SW 1271 (cell line): Measurements from ENCODE around the gene WFDC8.
A peak's percentile ranks its signal among the peaks of the same experiment; 100 is the strongest.

Source experiments
- DNase-seq, 2 experiments: peaks; one replicate each; lab custom pipeline; 2025; lab: John Stamatoyannopoulos, UW

WFDC8 gene

DNA sequence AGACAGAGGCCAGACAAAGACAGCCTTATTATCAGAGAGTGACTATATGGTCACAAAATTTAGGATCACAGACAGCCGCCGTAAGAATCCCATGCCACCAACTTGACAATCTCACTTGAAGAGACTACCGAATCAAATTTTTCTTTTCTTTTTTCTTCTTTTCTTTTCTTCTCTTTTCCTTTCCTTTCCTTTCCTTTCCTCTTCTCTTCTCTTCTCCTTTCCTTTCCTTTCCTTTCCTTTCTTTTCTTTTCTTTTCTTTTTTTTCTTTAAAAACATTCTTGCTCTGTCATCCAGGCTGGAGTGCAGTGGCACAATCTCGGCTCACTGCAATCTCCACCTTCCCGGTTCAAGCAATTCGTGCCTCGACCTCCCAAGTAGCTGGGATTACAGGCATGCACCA, 30.7 kb downstream of the WFDC8 start:
- DNase-seq, result no peak

- no peak for DNase-seq
These were observed 31.8 kb downstream of the WFDC8 start, which contains the start of gene EPPIN for GRCh38 chr20:45547206-45547770. Gene EPPIN (minus strand): TSS chr20:45547401. CDS start chr20:45547357, 44 bp downstream.

DNA sequence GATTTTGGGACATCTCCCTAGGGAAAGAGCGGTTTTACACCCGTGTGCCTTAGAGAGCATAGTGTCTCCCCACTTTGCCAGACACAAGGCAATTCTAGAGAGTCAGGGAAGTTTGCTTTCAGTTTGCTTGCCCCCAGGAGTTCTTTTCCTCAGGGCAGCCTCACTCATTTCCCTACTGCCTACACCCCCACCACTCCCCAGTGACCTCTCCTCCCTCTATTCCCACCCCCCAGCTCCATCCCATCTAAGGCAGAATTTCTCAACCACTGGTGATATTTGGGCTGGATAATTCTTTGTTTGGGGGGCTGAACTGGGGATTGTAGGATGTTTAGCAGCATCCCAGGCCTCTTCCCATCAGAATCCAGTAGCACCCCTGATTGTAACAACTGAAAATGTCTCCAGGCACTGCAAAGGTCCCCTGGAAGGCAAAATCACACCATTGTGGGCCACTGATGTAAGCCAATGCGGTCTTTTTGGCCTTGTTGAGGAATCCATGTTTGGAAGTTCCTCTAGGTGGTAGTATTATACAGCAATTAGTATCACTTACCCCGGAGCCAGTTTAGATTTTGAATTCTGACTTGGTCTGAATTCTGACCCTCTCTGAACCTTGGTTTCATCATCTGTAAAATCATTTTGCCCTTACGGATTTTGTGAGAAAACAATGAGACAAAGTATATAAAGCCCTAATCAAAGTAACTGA, 33.2 kb downstream of the WFDC8 start:
- DNase-seq, result peak in 1 of 2 experiments; percentile 22

DNA sequence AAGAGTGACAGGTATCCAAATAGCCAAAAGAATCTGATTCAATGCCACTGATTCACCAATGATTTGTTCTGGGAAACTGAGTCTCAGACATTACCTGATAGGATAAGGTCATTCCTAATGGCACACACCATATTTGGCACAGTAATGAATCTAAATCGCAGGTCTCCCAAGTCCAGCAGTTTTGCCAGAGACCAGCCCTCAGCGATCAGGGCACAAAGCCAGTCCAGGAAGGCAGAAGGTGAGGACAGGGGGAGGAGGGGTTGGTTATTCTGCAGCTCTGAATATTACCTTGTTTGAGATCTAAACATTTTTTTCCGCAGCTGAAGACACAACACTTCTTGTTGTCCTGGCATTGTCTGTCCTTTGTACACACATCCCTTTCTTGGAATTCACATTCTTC, 33.7 kb downstream of the WFDC8 start:
- no peak for DNase-seq

- DNase-seq, result no peak
These were observed 39.7 kb downstream of the WFDC8 start, which contains the start of gene WFDC6 for GRCh38 chr20:45539382-45539781. Gene WFDC6 (minus strand): TSS chr20:45539482. CDS start chr20:45539407, 75 bp downstream.

DNA sequence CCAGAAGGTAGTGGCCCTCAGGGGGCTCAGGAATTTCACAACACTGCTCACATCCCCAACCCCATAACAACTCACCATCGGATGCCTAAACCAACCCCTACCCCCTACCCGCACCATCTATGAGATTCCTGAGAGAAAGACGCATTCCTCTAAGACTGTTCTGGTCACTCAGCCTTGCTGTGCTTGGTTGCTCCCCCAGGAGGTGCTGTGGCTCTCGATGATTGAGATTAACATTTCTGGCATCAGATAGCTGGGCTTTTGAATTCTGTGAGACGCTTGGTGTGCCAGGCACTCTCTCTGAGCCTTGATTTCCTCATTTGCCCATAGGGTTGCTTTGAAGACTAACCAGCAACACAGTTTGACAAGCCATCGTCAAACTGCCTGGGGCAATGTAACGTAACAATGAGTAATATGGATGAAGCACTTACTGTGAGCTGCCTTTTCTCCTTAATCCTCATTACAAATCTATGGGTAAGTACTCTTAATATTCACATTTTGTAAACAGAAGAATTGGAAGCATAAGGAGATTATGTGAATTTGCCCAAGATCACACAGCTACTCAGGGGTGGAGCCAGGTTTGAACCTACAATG, 40.8 kb downstream of the WFDC8 start:
- no peak for DNase-seq

DNA sequence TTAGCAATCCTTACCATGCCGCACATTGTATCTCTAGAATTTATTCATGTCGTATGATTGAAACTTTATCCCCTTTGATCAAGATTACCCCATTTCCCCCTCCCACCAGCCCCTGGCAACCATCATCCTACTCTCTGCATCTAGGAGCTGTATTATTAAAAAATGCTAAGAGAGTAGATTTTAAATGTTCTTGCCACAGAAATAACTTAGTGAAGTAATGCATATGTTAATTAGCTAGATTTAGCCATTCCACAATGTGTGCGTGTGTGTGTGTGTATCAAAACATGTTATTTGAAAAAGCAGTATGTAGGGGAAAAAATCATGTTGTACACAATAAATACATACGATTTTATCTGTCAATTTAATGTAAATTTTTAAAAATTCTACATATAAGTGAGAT, 51.8 kb downstream of the WFDC8 start:
- no peak for DNase-seq

GRCh38 chr20:45523821-45524220, 55.3 kb downstream of the WFDC8 start:
- no peak for DNase-seq

GRCh38 chr20:45518282-45518681, 60.8 kb downstream of the WFDC8 start:
- DNase-seq, result no peak

DNA sequence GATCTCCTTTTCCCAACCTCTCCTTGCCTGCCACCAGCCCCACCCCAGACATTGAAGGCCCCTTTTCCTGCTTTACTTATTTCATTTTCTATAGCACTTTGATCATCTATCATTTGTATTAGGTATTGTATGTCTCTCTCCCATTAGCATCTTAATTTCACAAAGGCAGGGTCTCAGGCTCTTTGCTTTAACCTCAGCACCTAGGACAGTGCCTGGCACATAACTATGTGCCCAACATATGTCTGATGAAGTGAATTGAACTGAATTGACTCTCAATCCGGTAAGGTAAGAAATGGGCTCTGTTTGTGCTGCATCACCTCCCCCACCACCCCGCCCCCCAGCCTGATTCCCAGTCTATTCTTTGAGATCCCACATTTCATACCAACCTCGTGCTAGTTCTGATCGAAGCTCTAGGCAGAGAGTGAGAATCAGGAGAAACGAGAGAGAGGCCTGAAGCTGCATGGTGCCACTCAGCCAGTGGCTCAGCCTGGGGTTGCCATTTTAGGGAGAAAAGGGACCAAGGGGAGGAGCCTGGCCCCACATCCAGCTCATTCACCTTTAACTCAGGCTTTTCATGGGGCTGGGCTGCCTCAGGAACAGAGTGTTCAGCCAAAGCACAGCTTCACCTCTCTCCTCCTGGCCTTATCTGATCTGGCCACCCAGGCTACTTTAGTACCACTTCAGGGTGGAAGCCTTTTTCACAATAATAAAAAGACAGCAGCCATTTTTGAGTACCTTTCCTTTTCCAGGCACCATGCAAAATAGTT, 63.8 kb downstream of the WFDC8 start, which contains the start of gene SPINT3:
TSS of gene SPINT3 (minus strand) at position 476 of the 767 bp plus-strand sequence. CDS start at position 462, 14 bp downstream.
- DNase-seq, result no peak

DNA sequence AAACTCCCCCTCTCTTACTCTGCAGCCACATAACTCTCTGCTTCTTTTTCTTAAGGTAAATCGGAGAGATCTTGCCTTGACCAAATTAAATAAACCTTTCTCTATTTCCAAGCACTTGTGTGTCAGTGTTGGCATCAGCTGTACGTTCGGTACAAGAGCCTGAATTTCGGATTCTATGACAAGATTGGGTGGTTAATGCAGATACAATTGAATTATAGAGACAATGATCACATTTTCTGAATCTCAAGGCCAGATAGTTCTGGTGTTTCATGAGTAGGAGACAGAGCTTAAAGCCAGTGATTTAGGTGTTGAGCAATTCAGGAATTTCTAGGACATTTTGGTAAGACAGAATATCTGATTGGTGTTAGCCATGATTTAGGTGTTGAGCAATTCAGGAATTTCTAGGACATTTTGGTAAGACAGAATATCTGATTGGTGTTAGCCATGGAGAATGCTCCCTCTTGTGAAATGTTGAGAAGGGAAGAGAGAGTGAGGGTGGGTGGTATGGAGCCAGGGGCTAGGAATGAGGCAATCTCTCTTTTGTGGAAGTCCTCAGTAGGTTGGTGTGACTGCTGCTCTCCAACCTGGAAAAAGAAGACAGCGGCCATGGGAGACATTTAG, 68.7 kb downstream of the WFDC8 start:
- DNase-seq, result no peak

GRCh38 chr20:45509091-45509490, 70.0 kb downstream of the WFDC8 start:
- DNase-seq, result no peak

DNA sequence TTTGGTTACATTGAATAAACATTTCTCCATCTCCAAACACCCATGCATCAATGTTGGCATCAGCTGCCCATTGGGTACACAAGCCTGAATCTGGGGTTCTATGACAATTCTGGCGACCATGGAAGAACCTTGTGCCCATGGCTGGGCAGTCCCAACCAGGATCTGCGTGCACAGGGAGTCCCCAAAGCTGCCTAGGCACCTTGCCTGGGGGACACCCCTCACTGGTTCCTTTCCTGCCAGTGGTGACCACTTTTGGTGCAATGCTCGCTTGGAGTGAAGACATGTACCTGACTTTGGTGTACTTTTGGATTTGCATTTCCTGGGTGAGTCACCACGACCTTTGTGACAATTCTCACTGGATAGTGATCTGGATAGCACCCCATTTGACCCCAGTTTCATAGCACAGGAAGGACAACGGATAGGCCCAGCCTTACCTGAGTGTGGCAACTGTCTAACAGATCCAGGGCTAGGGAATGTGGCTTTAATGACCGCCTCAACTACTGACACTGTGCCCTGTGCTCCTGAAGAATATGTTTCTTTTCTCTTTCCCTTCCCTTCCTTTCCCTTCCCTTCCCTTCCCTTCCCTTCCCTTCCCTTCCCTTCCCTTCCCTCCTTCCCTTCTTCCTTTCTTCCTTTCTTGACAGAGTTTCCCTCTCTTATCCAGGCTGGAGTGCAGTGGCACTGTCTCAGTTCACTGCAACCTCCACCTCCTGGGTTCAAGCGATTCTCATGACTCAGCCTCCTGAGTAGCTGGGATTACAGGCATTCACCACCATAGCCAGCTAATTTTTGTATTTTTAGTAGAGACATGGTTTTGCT, 70.8 kb downstream of the WFDC8 start:
- DNase-seq, result no peak

DNA sequence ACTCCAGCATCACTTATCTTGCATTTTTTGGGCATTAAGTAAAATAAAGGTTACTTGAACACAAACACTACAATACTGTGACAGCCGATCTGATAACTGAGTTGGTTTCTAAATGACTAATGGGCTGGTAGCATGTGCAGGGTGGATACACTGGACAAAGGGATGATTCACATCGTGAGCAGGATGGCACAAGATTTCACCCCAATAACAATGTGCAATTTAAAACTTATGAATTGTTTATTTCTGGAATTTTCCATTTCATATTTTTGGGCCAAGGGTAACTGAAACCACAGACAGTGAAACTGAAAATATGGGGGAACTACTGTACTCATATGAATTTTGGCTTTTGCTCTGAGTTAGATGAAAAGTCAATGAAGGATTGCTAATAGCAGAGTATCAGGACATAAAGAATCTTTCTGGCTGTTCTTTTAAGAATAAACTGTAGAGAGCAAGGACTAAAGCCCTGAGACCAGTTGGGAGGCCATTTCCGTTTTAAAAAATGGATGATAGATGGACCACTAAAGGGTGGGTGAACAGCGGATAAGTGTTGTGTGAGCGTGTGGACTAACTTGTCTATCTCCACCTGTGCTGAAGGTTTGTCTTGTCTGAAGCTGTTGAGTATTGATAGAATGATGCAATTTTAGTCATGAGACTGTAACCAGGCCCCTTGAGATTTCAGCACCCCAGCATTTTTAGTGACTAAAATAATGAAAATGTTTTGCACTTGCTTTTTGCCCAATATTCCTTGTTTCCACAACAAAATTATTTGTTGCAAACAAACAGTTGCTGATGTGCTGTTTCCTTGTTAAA, 71.9 kb downstream of the WFDC8 start:
- DNase-seq, result no peak

GRCh38 chr20:45506398-45506797, 72.7 kb downstream of the WFDC8 start:
- no peak for DNase-seq

- no peak for DNase-seq
These were observed 75.7 kb downstream of the WFDC8 start for GRCh38 chr20:45503403-45503802.

GRCh38 chr20:45502561-45502960, 76.5 kb downstream of the WFDC8 start:
- no peak for DNase-seq
